Measurements from ENCODE around the gene NHERF1. TPM values are rescaled to one million over a fixed set of nuclear protein-coding genes. Genes with fewer than 3 reads are reported as not detected.

The NHERF1 gene
- total and polyA plus RNA-seq, 2 of the 13 experiments (the other 11 are each of a cell fraction or from before 2014, with no cell fraction given): 169 to 269 TPM

DNA sequence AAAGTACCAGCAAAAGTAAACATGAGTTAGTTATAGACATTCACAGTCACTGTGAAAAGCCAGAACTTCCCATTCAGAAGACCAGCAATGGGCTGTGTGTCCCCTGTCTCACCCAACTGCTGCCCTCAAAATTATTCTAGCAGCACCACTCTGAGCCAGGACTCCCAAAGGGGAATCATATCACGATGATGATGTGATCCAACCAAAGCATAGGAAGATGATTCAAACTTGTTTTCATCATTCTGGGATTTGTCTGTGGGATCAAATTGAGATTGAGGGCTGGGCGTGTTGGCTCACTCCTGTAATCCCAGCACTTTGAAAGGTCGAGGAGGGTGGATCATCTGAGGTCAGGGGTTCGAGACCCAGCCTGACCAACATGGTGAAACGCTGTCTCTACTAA, 34.1 kb downstream of the NHERF1 start:
- CTCF ChIA-PET (ENCODE audit: low intra/inter-chr PET ratio, low total read pairs): interaction anchor here (5.7 kb wide), 1 partner anchor 38 kb away, joined by 103 read pairs; no protein-coding TSS in a partner anchor
- intact Hi-C loops (cut with micrococcal nuclease; ENCODE audit: unreplicated experiment): no loop called here

More for the DNA sequence above, 34.1 kb downstream of the NHERF1 start:
- DNase-seq (ENCODE audit: low spot score) (no peak), ATAC-seq (no peak), FAIRE-seq (no peak)
- Histone ChIP-seq H3K27me3 (ENCODE audit: control insufficient read depth in 1 of 2, insufficient read depth in 2 of 2, low read length in 2 of 2) (no peaks in the 10 kb centered on the region), H4K20me1 (ENCODE audit: insufficient read depth, low read length) (no peaks in the 10 kb centered on the region), H3K9ac (ENCODE audit: insufficient read depth, low read depth, low read length) (no peak overlapping the region), H3K4me3 (replicated peaks in 1 of 3; ENCODE audit: insufficient read depth in 1 of 3, low read depth in 2 of 3, low read length in 3 of 3) (no peak overlapping the region), H3K4me2 (ENCODE audit: low read depth, low read length) (no peak overlapping the region), H3K27ac (ENCODE audit: extremely low read length, insufficient read depth, low read length) (no peak overlapping the region), H3K79me2 (ENCODE audit: insufficient read depth, low read length) (no peaks in the 10 kb centered on the region), H2AFZ (ENCODE audit: low read length) (no peak overlapping the region), H3K4me1 (ENCODE audit: insufficient read depth, low read length) (peaks cover 3% of the 10 kb centered on the region), H3K36me3 (replicated peaks in 1 of 2; ENCODE audit: control insufficient read depth in 1 of 2, insufficient read depth in 2 of 2, low read length in 2 of 2) (peaks cover 0 to 4% of the 10 kb centered on the region in 2 experiments; a peak in 2 of 5 replicates), H3K9me3 (ENCODE audit: low read length) (no peaks in the 10 kb centered on the region)
- 93% methylated on average over 5 of the region's 5 CpGs for WGBS (ENCODE audit: low lambda C conversion rate)
- BruUV-seq (replicated peaks): no TSS peak
- in situ Hi-C loops (cut with HindIII; ENCODE audit: extremely low pct_ligation_motif_present, low pct_unique_long_range_greater_than_20kb): loop anchor here (5.0 kb wide), 2 partner anchors 35 to 125 kb away; partner anchors contain the start of gene NHERF1
- POLR2A ChIA-PET: interaction anchor here (29.3 kb wide), 1 partner anchor 28 kb away, joined by 1459 read pairs; the partner anchor contains the start of gene NHERF1
- no peak for TF ChIP-seq NCOA2 (CRISPR knock-in tag; IDR thresholded peaks at IDR 0.05)
- TF ChIP-seq ZNF749 (CRISPR knock-in tag; IDR thresholded peaks at IDR 0.05; ENCODE audit: borderline replicate concordance): no peak
- TF ChIP-seq CEBPB (IDR thresholded peaks at IDR 0.05; ENCODE audit: borderline replicate concordance, low read depth, low read length): no peak
- no peak for TF ChIP-seq RARA (CRISPR knock-in tag; IDR thresholded peaks at IDR 0.05)
- TF ChIP-seq MEF2D (CRISPR knock-in tag; IDR thresholded peaks at IDR 0.05): no peak
- TF ChIP-seq LRRFIP1 (CRISPR knock-in tag; conservative IDR thresholded peaks at IDR 0.05): no peak
- TF ChIP-seq ZNF7 (CRISPR knock-in tag; IDR thresholded peaks at IDR 0.05): no peak
- TF ChIP-seq, protein P1, sequence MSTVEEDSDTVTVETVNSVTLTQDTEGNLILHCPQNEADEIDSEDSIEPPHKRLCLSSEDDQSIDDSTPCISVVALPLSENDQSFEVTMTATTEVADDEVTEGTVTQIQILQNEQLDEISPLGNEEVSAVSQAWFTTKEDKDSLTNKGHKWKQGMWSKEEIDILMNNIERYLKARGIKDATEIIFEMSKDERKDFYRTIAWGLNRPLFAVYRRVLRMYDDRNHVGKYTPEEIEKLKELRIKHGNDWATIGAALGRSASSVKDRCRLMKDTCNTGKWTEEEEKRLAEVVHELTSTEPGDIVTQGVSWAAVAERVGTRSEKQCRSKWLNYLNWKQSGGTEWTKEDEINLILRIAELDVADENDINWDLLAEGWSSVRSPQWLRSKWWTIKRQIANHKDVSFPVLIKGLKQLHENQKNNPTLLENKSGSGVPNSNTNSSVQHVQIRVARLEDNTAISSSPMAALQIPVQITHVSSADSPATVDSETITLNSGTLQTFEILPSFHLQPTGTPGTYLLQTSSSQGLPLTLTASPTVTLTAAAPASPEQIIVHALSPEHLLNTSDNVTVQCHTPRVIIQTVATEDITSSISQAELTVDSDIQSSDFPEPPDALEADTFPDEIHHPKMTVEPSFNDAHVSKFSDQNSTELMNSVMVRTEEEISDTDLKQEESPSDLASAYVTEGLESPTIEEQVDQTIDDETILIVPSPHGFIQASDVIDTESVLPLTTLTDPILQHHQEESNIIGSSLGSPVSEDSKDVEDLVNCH (CRISPR knock-in tag; IDR thresholded peaks at IDR 0.05): no peak
- no peak for TF ChIP-seq ETS1 (CRISPR knock-in tag; IDR thresholded peaks at IDR 0.05)
- no peak for TF ChIP-seq ZNF597 (CRISPR knock-in tag; IDR thresholded peaks at IDR 0.05)
- no peak for TF ChIP-seq KAT8 (CRISPR knock-in tag; IDR thresholded peaks at IDR 0.05)
- TF ChIP-seq MBD4 (IDR thresholded peaks at IDR 0.05; ENCODE audit: borderline replicate concordance, low read length): no peak
- no peak for TF ChIP-seq ZFP90 (CRISPR knock-in tag; IDR thresholded peaks at IDR 0.05; ENCODE audit: borderline replicate concordance)
